ENCODE measurements around the gene DZANK1.
"Not testable (repeated sequence)": the region's sequence is repeated elsewhere in the genome, so short reads cannot be mapped to it uniquely, and the experiment has no call there.

Gene DZANK1

GRCh38 chr20:18466894-18467730 is at the start of gene DZANK1, which contains the start of gene POLR3F:
Gene DZANK1, minus strand, starts transcription at chr20:18467030. Its CDS starts 1,672 bp downstream, at chr20:18465358.
Gene POLR3F, plus strand, starts transcription at chr20:18467390. Its CDS starts 117 bp downstream, at chr20:18467507.
- peak; percentile 96 to 98 for DNase-seq

DNA sequence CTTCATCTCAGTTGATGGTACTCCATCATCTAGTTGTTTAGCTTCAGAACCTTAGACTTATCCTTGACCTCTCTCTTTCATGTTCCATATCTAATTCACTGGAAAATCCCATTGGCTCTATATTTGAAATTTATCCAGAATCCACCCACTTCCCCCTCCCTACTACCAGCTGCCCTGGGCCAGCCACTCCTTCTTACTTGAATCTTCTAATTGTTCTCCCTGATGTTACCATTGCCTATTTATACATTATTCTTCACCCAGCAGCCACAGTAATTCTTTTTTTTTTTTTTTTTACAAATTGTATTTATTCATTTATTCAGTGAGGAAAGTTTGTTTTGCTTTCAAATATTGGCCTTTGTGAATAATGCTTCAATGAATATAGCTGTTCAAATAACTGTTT is 49.1 kb upstream of the DZANK1 start:
- DNase-seq: no peak

DNA sequence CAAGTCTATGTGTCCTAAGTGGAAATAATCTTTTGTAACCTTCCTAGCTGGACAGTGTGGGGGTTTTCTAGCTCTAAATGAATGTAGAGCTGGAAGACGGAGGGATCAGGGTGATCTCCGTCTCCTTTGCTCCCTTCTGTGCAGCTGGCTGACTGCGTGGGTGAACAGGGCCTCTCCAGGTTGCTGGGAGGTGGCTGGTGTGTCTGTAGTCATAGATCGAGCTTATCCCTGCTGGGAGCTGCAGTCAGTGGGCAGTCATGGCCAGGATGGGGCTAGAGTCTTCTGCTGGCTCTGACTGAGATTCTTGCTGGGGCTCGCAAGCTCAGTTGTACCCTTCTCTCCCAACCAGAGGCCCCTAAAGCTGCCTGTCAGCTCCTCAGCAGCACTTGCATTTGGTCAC is 47.3 kb upstream of the DZANK1 start:
- no peak for DNase-seq

DNA sequence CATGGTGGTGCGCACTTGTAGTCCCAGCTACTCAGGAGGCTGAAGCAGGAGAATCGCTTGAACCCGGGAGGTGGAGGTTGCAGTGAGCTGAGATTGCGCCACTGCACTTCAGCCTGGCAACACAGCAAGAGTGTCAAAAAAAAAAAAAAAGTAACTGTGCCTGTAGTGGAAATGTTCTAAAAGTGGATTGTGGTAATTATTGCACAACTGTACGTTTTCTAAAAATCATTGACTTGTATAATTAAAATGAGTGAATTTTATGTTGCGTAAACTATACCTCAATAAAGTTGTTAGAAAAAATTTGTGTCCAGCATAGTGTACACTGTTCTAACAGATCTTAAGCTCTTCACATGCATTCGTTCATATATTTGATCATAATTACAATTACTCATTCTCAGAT is 46.4 kb upstream of the DZANK1 start:
- no peak for DNase-seq

DNA sequence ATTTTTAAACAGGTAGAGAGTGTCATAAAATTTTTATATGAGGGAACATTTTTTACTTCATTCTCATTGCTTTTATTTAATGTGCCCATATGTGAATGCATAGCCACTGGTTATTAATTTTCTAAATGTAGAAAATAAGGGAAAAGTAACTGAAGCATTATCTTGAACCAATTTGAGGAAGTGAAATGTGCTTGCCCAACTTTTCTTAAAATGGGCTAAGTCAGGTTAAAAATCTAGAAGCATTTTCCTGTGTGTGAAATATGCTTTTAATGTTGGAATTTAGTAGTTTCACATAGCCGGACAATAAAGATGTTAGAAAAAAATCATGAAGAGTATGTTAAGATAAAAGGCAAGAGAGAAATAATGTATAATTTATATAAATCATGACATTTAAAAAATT is 44.7 kb upstream of the DZANK1 start:
- DNase-seq: no peak

GRCh38 chr20:18507218-18508191 is 40.7 kb upstream of the DZANK1 start, which contains the start of gene SEC23B:
Gene SEC23B, plus strand, starts transcription at chr20:18507940. Its CDS starts 2,896 bp downstream, at chr20:18510836.
- DNase-seq: peak; percentile 99

GRCh38 chr20:18506744-18507143 is 39.9 kb upstream of the DZANK1 start:
- peak in 1 of 2 experiments; percentile 22 for DNase-seq

DNA sequence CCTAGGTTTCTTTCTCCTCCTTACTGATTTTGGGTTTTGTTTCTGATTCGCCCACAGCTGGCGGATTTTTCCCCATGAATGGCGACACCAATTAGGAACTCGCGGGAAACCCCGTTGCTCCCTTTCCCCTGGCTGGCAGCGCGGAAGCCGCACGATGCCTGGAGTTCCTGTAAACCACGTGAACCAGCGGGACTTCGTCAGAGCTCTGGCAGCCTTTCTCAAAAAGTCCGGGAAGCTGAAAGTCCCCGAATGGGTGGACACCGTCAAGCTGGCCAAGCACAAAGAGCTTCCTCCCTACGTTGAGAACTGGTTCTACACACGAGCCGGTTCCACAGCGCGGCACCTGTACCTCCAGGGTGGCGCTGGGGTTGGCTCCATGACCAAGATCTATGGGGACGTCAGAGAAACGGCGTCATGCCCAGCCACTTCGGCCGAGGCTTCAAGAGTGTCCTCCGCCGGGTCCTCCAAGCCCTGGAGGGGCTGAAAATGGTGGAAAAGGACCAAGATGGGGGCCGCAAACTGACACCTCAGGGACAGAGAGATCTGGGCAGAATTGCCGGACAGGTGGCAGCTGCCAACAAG is 37.7 kb upstream of the DZANK1 start:
- peak in 1 of 2 experiments; percentile 69 for DNase-seq

GRCh38 chr20:18501672-18502071 is 34.8 kb upstream of the DZANK1 start:
- not testable (repeated sequence) for DNase-seq

DNA sequence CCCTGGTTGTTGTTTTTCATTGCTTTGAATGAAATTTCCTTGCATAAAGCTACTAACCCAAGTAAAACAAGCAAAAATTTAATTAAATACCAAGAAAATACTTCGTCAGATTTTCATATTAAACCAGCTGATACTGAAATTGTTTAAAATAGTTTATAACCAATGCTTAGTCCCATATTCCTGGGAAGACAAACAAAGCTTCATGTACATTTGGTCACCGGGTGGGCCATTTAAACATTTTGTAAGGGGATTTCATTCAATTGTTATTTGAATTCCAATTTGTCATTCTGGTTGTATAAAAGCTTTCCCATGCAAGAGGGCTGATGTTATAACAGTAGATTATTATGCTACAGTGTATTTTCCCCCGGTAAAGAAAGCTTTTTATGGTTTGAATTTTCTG is 30.8 kb upstream of the DZANK1 start:
- no peak for DNase-seq

GRCh38 chr20:18496740-18497592 is 30.1 kb upstream of the DZANK1 start, which contains the start of gene RBBP9:
Gene RBBP9, minus strand, starts transcription at chr20:18497225. Its CDS starts 58 bp downstream, at chr20:18497167.
- peak; percentile 70 to 94 for DNase-seq

DNA sequence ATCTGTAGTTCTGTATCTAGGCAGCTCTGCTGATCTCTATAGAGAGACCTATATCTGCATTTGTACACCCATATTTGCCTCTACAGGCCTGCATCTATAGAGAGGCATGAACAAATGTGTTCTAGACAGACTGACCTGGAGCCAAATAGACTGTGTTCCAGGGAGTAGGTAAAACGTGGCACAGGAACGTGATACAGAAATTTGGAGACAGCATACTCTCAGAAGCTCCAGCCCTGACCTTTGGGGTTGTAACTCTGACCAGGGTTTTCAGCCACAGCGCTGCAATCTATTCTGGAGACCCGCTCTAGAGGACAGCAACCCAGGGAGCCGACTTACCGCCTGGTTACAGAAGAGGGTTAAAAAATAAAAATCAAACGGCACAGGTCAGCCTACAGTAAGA is 29.2 kb upstream of the DZANK1 start:
- DNase-seq: peak in 1 of 2 experiments; percentile 40

GRCh38 chr20:18488301-18488700 is 21.5 kb upstream of the DZANK1 start:
- DNase-seq: no peak

DNA sequence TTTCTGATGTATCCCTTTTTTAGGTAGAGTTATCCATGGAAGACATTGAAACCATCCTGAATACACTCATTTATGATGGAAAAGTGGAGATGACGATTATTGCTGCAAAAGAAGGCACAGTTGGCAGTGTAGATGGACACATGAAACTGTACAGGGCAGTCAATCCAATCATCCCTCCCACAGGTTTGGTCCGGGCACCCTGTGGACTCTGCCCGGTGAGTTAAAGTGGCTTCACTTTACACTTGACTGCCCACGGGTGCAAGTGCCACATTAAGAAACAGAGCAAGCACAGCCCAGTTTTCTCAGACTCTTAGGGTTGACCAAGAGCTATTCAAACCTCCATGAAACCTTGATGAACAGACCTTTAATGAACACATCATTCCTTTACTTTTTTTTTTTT is 14.8 kb upstream of the DZANK1 start:
- no peak for DNase-seq

GRCh38 chr20:18477821-18478220 is 11.0 kb upstream of the DZANK1 start:
- no peak for DNase-seq

- DNase-seq: no peak
Observed at GRCh38 chr20:18477218-18477617, 10.4 kb upstream of the DZANK1 start.

DNA sequence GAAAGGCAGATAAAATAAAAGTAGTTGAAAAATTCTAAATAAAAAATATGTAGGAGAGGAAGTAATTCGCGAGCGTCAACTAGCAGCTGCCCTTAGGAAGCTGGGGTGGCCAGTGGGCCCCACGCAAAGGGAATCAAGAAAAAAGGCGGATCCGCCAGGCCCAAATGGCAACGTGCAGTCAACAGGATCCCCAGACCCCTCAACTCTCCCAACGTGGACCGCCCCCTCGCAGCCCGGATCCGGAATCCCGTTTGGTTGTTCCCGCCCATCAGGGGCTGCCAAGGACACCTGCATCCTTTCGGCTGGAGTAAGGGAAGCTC is 296 bp downstream of the DZANK1 start:
- no peak for DNase-seq

GRCh38 chr20:18465536-18466200 is 1.2 kb downstream of the DZANK1 start:
- no peak for DNase-seq

DNA sequence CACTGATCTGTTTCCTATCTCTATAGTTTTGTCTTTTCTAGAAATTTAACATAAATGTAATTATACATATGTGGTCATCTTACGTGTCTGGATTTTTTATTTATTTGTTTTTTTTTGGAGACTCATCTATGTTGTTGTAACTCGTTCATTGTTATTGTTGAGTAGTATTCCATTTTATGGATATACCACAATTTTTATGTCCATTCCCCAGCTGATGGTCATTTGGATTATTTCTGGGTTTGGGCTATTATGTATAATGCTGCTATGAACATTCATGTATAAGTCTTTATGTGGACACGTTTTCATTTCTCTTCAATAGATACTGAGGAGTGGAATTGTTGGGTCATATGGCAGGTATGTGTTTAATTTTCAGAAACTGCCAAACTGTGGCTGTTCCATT is 10.2 kb downstream of the DZANK1 start:
- no peak for DNase-seq

GRCh38 chr20:18443886-18444285 is 22.9 kb downstream of the DZANK1 start:
- no peak for DNase-seq

DNA sequence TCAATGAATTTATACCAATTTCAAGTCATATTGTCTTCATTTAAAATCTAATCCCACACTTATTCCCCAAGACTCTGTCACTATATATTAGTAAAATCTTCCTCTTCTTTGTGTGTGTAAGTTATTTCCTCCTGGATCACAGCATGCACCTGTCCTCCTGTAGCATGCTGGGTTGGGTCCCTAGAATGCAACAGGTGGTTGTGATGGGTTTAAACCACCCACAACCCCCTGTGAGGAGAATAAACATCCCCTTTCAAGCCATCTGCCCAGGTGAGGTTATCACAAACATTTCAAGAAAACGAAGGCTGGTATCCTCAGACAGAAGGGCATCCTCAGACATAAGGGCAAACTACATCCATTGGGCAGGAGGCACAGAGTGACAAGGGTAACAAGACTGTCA is 26.4 kb downstream of the DZANK1 start:
- no peak for DNase-seq

Data from NCI-H526 (cell line).